ENCODE measurements around the gene EID2.

Gene EID2

GRCh38 chr19:39582891-39583625 is 43.1 kb upstream of the EID2 start:
- no peak overlapping the region for H3K27ac ChIP-seq (ENCODE audit: low read depth, low read length)
- no peaks in the 10 kb centered on the region for H3F3A ChIP-seq (ENCODE audit: insufficient read depth)
- H2AFZ ChIP-seq (ENCODE audit: low read depth, low read length, severe bottlenecking), result no peak overlapping the region
- H3K9ac ChIP-seq (ENCODE audit: low read length), result no peak overlapping the region
- H3K9me3 ChIP-seq (ENCODE audit: insufficient read depth, low read length), result no peaks in the 10 kb centered on the region
- no peaks in the 10 kb centered on the region for H3K36me3 ChIP-seq (ENCODE audit: low read length)
- H3K9me2 ChIP-seq (replicated peaks; ENCODE audit: insufficient read depth, low read length), result no peaks in the 10 kb centered on the region
- H3K4me3 ChIP-seq (ENCODE audit: insufficient read depth, low read length, poor library complexity, severe bottlenecking), result no peak overlapping the region
- H3K4me2 ChIP-seq (ENCODE audit: low read depth, low read length, poor library complexity, severe bottlenecking), result no peak overlapping the region
- no peaks in the 10 kb centered on the region for H4K20me1 ChIP-seq (ENCODE audit: low read depth, low read length)
- H3K79me2 ChIP-seq (ENCODE audit: insufficient read depth, low read length), result no peaks in the 10 kb centered on the region
- no peak for TF ChIP-seq EZH2phosphoT487 (conservative IDR thresholded peaks at IDR 0.05; ENCODE audit: low read length)
- TF ChIP-seq, protein P1, sequence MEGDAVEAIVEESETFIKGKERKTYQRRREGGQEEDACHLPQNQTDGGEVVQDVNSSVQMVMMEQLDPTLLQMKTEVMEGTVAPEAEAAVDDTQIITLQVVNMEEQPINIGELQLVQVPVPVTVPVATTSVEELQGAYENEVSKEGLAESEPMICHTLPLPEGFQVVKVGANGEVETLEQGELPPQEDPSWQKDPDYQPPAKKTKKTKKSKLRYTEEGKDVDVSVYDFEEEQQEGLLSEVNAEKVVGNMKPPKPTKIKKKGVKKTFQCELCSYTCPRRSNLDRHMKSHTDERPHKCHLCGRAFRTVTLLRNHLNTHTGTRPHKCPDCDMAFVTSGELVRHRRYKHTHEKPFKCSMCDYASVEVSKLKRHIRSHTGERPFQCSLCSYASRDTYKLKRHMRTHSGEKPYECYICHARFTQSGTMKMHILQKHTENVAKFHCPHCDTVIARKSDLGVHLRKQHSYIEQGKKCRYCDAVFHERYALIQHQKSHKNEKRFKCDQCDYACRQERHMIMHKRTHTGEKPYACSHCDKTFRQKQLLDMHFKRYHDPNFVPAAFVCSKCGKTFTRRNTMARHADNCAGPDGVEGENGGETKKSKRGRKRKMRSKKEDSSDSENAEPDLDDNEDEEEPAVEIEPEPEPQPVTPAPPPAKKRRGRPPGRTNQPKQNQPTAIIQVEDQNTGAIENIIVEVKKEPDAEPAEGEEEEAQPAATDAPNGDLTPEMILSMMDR (IDR thresholded peaks at IDR 0.05; ENCODE audit: insufficient read depth, low read length, poor library complexity, severe bottlenecking), result no peak
- no peaks in the 10 kb centered on the region for H3K27me3 ChIP-seq (ENCODE audit: low read length)

GRCh38 chr19:39582442-39582841 is 42.5 kb upstream of the EID2 start:
- no peaks in the 10 kb centered on the region for H3K79me2 ChIP-seq (ENCODE audit: insufficient read depth, low read length)
- H3K9me2 ChIP-seq (replicated peaks; ENCODE audit: insufficient read depth, low read length), result no peaks in the 10 kb centered on the region
- TF ChIP-seq, protein P1 (IDR thresholded peaks at IDR 0.05; ENCODE audit: insufficient read depth, low read length, poor library complexity, severe bottlenecking), result no peak
- TF ChIP-seq EZH2phosphoT487 (conservative IDR thresholded peaks at IDR 0.05; ENCODE audit: low read length), result no peak
- no peak overlapping the region for H3K9ac ChIP-seq (ENCODE audit: low read length)
- H3K9me3 ChIP-seq (ENCODE audit: insufficient read depth, low read length), result no peaks in the 10 kb centered on the region
- H2AFZ ChIP-seq (ENCODE audit: low read depth, low read length, severe bottlenecking), result no peak overlapping the region
- no peak overlapping the region for H3K4me3 ChIP-seq (ENCODE audit: insufficient read depth, low read length, poor library complexity, severe bottlenecking)
- H3F3A ChIP-seq (ENCODE audit: insufficient read depth), result no peaks in the 10 kb centered on the region
- H3K36me3 ChIP-seq (ENCODE audit: low read length), result no peaks in the 10 kb centered on the region
- H4K20me1 ChIP-seq (ENCODE audit: low read depth, low read length), result no peaks in the 10 kb centered on the region
- no peaks in the 10 kb centered on the region for H3K27me3 ChIP-seq (ENCODE audit: low read length)
- H3K27ac ChIP-seq (ENCODE audit: low read depth, low read length), result no peak overlapping the region
- no peak overlapping the region for H3K4me2 ChIP-seq (ENCODE audit: low read depth, low read length, poor library complexity, severe bottlenecking)

DNA sequence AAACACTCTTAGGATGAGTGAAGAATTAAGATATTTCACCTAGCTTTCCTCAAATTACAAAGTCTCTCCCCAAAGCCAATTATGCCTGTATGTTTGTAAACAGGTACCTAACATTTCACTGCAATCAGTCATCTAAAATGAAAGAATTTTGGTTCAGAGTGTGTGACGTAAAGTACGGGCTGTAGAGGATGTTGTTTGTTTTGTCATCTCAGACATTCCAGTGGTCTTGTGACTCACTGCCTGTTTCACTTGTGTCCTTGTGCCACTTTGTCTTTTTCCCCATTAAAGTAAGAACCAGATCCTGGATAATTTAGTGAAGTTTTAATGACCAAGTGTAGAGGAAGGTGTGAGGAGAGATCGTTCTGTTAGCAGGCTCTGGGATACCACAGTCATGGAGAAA is 28.6 kb upstream of the EID2 start:
- Histone ChIP-seq H2AFZ (ENCODE audit: low read depth, low read length, severe bottlenecking) (no peak overlapping the region), H3K79me2 (ENCODE audit: insufficient read depth, low read length) (no peaks in the 10 kb centered on the region)

More for the DNA sequence above, 28.6 kb upstream of the EID2 start:
- no peak overlapping the region for H3K4me2 ChIP-seq (ENCODE audit: low read depth, low read length, poor library complexity, severe bottlenecking)
- H3K36me3 ChIP-seq (ENCODE audit: low read length), result no peaks in the 10 kb centered on the region
- H3K9ac ChIP-seq (ENCODE audit: low read length), result no peak overlapping the region
- H3K9me3 ChIP-seq (ENCODE audit: insufficient read depth, low read length), result no peaks in the 10 kb centered on the region
- H3K9me2 ChIP-seq (replicated peaks; ENCODE audit: insufficient read depth, low read length), result no peaks in the 10 kb centered on the region
- H3F3A ChIP-seq (ENCODE audit: insufficient read depth), result no peaks in the 10 kb centered on the region
- no peak overlapping the region for H3K27ac ChIP-seq (ENCODE audit: low read depth, low read length)
- no peak overlapping the region for H3K4me3 ChIP-seq (ENCODE audit: insufficient read depth, low read length, poor library complexity, severe bottlenecking)
- no peaks in the 10 kb centered on the region for H3K27me3 ChIP-seq (ENCODE audit: low read length)
- no peaks in the 10 kb centered on the region for H4K20me1 ChIP-seq (ENCODE audit: low read depth, low read length)
- TF ChIP-seq, protein P1 (IDR thresholded peaks at IDR 0.05; ENCODE audit: insufficient read depth, low read length, poor library complexity, severe bottlenecking), result no peak
- TF ChIP-seq EZH2phosphoT487 (conservative IDR thresholded peaks at IDR 0.05; ENCODE audit: low read length), result no peak
